AG04450 (cell line): ENCODE measurements around the gene EHHADH. TPM values are rescaled to one million over a fixed set of nuclear protein-coding genes. Genes with fewer than 3 reads are reported as not detected.

Source experiments
- CTCF ChIA-PET: fragments of 300-600, 350-600 bp; formaldehyde crosslinking; extraction: SDS; loops from one replicate; lab custom pipeline; 2022; ENCODE audit warnings: antibody characterized with exemption, inconsistent platforms; lab: Charles Lee
- POLR2A ChIA-PET: fragments of 350-600 bp; formaldehyde crosslinking; extraction: SDS; loops from one replicate; lab custom pipeline; 2021; ENCODE audit warnings: antibody characterized with exemption, inconsistent platforms; lab: Yijun Ruan, JAX
- DNase-seq: peaks from one replicate; pipeline ENCODE4 v3.0.0-alpha.2; 2011; ENCODE audit warnings: low read depth, low spot score
- H3K27ac ChIP-seq: one replicate; pipeline ENCODE4 v1.5.1; 2012; ENCODE audit warnings: low read depth, low read length, control low read depth
- H3K27me3 ChIP-seq: one replicate; pipeline ENCODE4 v1.6.0; 2012; ENCODE audit warnings: low read length; ENCODE audit not compliant: control insufficient read depth, insufficient read depth
- H3K4me3 ChIP-seq: 2 replicates; pipeline ENCODE4 v1.5.1; 2011; ENCODE audit warnings: mild to moderate bottlenecking, low read depth, low read length, control low read depth
- H3K9me3 ChIP-seq: 2 replicates; pipeline ENCODE4 v1.5.1; 2012; ENCODE audit warnings: low read length; ENCODE audit not compliant: control insufficient read depth, insufficient read depth
- polyA plus RNA-seq: library from polyadenylated mRNA; depleted of rRNA; stranded (reverse); fragments of >200 nt; gene quantifications from 2 replicates; pipeline ENCODE4 v1.2.3, GENCODE V29; 2011; rRNA removed
- small RNA-seq: library from RNA; depleted of rRNA; stranded (forward); fragments of <200 nt; gene quantifications from one replicate; pipeline ENCODE3, GENCODE V24; 2012; ENCODE audit warnings: low read depth; ENCODE audit not compliant: insufficient read length
- TF ChIP-seq, protein P1 (sequence below): IDR thresholded peaks from 2 replicates; pipeline ENCODE4 v1.5.1; 2011; ENCODE audit warnings: low read depth, low read length, control low read depth, inconsistent platforms

The EHHADH gene
- polyA plus RNA-seq, 1 experiment: 4.2 TPM

DNA sequence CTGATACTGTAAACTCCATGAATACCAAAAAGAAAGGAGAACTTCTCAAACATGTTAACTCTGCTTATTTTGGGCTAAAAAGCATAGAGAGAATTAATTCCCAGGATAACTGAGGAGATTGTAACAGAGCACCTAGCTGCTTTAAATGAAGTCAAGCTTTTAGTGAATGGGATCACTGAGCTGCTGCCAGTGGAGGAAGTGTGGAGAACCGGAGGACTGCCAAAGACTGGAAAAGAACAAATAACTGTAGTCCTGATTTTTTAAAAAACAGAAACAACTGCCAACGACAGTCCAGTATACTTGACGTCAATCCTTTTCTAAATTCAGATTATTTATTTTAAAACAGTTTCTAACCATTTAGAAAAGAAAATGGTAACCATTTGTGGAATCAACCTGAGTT, 104.3 kb downstream of the EHHADH start:
- no peaks in the 10 kb centered on the region for H3K9me3 ChIP-seq
- no peak for DNase-seq
- TF ChIP-seq, protein P1, sequence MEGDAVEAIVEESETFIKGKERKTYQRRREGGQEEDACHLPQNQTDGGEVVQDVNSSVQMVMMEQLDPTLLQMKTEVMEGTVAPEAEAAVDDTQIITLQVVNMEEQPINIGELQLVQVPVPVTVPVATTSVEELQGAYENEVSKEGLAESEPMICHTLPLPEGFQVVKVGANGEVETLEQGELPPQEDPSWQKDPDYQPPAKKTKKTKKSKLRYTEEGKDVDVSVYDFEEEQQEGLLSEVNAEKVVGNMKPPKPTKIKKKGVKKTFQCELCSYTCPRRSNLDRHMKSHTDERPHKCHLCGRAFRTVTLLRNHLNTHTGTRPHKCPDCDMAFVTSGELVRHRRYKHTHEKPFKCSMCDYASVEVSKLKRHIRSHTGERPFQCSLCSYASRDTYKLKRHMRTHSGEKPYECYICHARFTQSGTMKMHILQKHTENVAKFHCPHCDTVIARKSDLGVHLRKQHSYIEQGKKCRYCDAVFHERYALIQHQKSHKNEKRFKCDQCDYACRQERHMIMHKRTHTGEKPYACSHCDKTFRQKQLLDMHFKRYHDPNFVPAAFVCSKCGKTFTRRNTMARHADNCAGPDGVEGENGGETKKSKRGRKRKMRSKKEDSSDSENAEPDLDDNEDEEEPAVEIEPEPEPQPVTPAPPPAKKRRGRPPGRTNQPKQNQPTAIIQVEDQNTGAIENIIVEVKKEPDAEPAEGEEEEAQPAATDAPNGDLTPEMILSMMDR: no peak
- ChIA-PET POLR2A (no interaction called here), CTCF (no interaction called here)
- H3K27ac ChIP-seq: no peak overlapping the region
- peaks cover 22% of the 10 kb centered on the region for H3K27me3 ChIP-seq
- no peak overlapping the region for H3K4me3 ChIP-seq

DNA sequence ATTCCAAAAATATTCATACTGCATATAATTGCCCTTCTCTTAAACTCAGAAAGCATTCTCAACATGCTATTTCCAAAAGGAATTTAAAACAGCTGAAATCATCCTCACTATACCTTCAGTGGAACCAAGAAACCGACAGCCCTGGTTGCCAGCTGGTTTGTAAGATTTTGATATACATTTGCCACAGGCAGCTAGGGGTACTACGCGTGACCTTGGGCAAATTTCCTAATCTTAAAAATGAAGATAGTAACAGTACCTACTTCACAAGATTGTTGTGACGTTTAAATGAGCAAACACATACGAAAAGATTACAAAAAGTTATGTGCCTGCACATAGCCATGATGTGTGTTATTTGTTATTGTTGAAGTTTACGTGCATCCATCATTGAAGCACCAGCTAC, 108.3 kb downstream of the EHHADH start:
- ChIA-PET CTCF (no interaction called here), POLR2A (interaction anchor here (0.6 kb wide), 1 partner anchor 599 kb away, joined by 3 read pairs; no protein-coding TSS in a partner anchor)
- no peaks in the 10 kb centered on the region for H3K27me3 ChIP-seq
- DNase-seq: no peak
- no peaks in the 10 kb centered on the region for H3K9me3 ChIP-seq
- TF ChIP-seq, protein P1: no peak
- H3K4me3 ChIP-seq: no peak overlapping the region
- H3K27ac ChIP-seq: no peak overlapping the region

DNA sequence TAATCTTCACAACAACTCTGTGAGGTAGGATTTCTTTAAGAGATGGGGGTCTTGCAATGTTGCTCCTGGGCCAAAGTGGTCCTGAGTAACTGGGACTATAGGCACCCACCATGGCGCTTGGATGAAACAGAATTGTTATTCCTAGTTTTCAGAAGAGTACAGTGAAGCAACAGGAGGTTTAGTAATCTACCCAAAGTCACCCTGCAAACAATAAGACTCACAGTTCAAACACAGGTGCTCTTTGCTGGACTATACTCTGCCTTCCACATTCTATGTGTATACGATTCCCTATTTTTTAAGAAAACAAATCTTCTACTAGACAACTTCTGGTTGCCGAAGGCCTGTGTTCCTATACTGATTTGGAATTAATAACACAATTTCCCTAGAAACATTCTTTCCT, 109.1 kb downstream of the EHHADH start:
- no peaks in the 10 kb centered on the region for H3K27me3 ChIP-seq
- DNase-seq: no peak
- H3K27ac ChIP-seq: no peak overlapping the region
- H3K9me3 ChIP-seq: no peaks in the 10 kb centered on the region
- POLR2A ChIA-PET: no interaction called here
- H3K4me3 ChIP-seq: no peak overlapping the region
- TF ChIP-seq, protein P1: no peak
- CTCF ChIA-PET: no interaction called here

Small RNA genes lying within 50 kb of the gene (small RNA-seq; reads per million reads assigned to genes)
- not detected for gene MIR5588

Other genes with a start within 250 kb of the EHHADH start
- gene C3orf70, start 101.0 kb downstream of the EHHADH start, polyA plus RNA-seq: 0.79 and 0.89 TPM in 2 replicates
- gene MAP3K13, start 109.1 kb upstream of the EHHADH start, polyA plus RNA-seq: 16.8 and 20.9 TPM in 2 replicates
- gene TMEM41A, start 245.0 kb upstream of the EHHADH start, polyA plus RNA-seq: 15.1 and 17.8 TPM in 2 replicates